ENCODE results near the gene TAF11L9.
"Not testable (repeated sequence)": the region's sequence is repeated elsewhere in the genome, so short reads cannot be mapped to it uniquely, and the experiment has no call there.

TAF11L9 gene

GRCh38 chr5:17594255-17594654, at the start of gene TAF11L9:
TSS of gene TAF11L9 (minus strand) at chr5:17594394.
- DNase-seq (ENCODE audit: low read depth, low spot score); H3K36me3 ChIP-seq (ENCODE audit: insufficient read depth, insufficient read length, low read length); H3K4me3 ChIP-seq (ENCODE audit: insufficient read length, low read depth); H3K9ac ChIP-seq (ENCODE audit: insufficient read length, low read depth); H3K4me1 ChIP-seq (ENCODE audit: insufficient read depth, insufficient read length); H3K27me3 ChIP-seq (ENCODE audit: insufficient read depth, insufficient read length); H3K9me3 ChIP-seq (ENCODE audit: insufficient read depth, low read length): not testable (repeated sequence)

- no peak for DNase-seq (ENCODE audit: low read depth, low spot score)
- TF ChIP-seq ZNF274 (IDR thresholded peaks at IDR 0.05; ENCODE audit: low read depth, low read length): no peak
- TF ChIP-seq YY1 (IDR thresholded peaks at IDR 0.05; ENCODE audit: insufficient read depth, insufficient read length): no peak
- no peak for TF ChIP-seq SUZ12 (IDR thresholded peaks at IDR 0.05; ENCODE audit: extremely low read depth, insufficient read depth, insufficient read length)
These were observed 40.0 kb upstream of the TAF11L9 start, which contains the start of gene TAF11L14 for GRCh38 chr5:17634160-17634559. TSS of gene TAF11L14 (plus strand) at chr5:17634460.

GRCh38 chr5:17631788-17632187, 37.6 kb upstream of the TAF11L9 start, which contains the start of gene TAF11L13:
TSS of gene TAF11L13 (plus strand) at chr5:17632088.
- H3K4me1 ChIP-seq (ENCODE audit: insufficient read depth, insufficient read length); H3K9ac ChIP-seq (ENCODE audit: insufficient read length, low read depth); H3K27me3 ChIP-seq (ENCODE audit: insufficient read depth, insufficient read length); DNase-seq (ENCODE audit: low read depth, low spot score); H3K4me3 ChIP-seq (ENCODE audit: insufficient read length, low read depth); H3K9me3 ChIP-seq (ENCODE audit: insufficient read depth, low read length); H3K36me3 ChIP-seq (ENCODE audit: insufficient read depth, insufficient read length, low read length): not testable (repeated sequence)

More at GRCh38 chr5:17634160-17634559, 40.0 kb upstream of the TAF11L9 start, which contains the start of gene TAF11L14:
- Histone ChIP-seq H3K4me1 (ENCODE audit: insufficient read depth, insufficient read length) (no peaks in the 10 kb centered on the region), H3K27me3 (ENCODE audit: insufficient read depth, insufficient read length) (no peaks in the 10 kb centered on the region), H3K9ac (ENCODE audit: insufficient read length, low read depth) (no peak within 1 kb of the TSS), H3K4me3 (ENCODE audit: insufficient read length, low read depth) (no peak within 1 kb of the TSS), H3K9me3 (ENCODE audit: insufficient read depth, low read length) (no peaks in the 10 kb centered on the region), H3K36me3 (ENCODE audit: insufficient read depth, insufficient read length, low read length) (no peaks in the 10 kb centered on the region)

- Histone ChIP-seq H3K9ac (ENCODE audit: insufficient read length, low read depth) (no peak overlapping the region), H3K4me1 (ENCODE audit: insufficient read depth, insufficient read length) (no peaks in the 10 kb centered on the region), H3K4me3 (ENCODE audit: insufficient read length, low read depth) (no peak overlapping the region), H3K27me3 (ENCODE audit: insufficient read depth, insufficient read length) (no peaks in the 10 kb centered on the region), H3K9me3 (ENCODE audit: insufficient read depth, low read length) (no peaks in the 10 kb centered on the region), H3K36me3 (ENCODE audit: insufficient read depth, insufficient read length, low read length) (no peaks in the 10 kb centered on the region)
- TF ChIP-seq YY1 (IDR thresholded peaks at IDR 0.05; ENCODE audit: insufficient read depth, insufficient read length) (no peak), SUZ12 (IDR thresholded peaks at IDR 0.05; ENCODE audit: extremely low read depth, insufficient read depth, insufficient read length) (no peak), ZNF274 (IDR thresholded peaks at IDR 0.05; ENCODE audit: low read depth, low read length) (no peak)
- no peak for DNase-seq (ENCODE audit: low read depth, low spot score)
These were observed 31.5 kb upstream of the TAF11L9 start for GRCh38 chr5:17625686-17626085.

- TF ChIP-seq SUZ12 (IDR thresholded peaks at IDR 0.05; ENCODE audit: extremely low read depth, insufficient read depth, insufficient read length) (no peak), YY1 (IDR thresholded peaks at IDR 0.05; ENCODE audit: insufficient read depth, insufficient read length) (no peak), ZNF274 (IDR thresholded peaks at IDR 0.05; ENCODE audit: low read depth, low read length) (no peak)
- Histone ChIP-seq H3K4me3 (ENCODE audit: insufficient read length, low read depth) (no peak overlapping the region), H3K9ac (ENCODE audit: insufficient read length, low read depth) (no peak overlapping the region), H3K36me3 (ENCODE audit: insufficient read depth, insufficient read length, low read length) (no peaks in the 10 kb centered on the region), H3K4me1 (ENCODE audit: insufficient read depth, insufficient read length) (no peaks in the 10 kb centered on the region), H3K9me3 (ENCODE audit: insufficient read depth, low read length) (no peaks in the 10 kb centered on the region), H3K27me3 (ENCODE audit: insufficient read depth, insufficient read length) (no peaks in the 10 kb centered on the region)
- DNase-seq (ENCODE audit: low read depth, low spot score): peak; percentile 1
These were observed 26.4 kb upstream of the TAF11L9 start for GRCh38 chr5:17620627-17621026.

- Histone ChIP-seq H3K36me3 (ENCODE audit: insufficient read depth, insufficient read length, low read length) (no peaks in the 10 kb centered on the region), H3K9me3 (ENCODE audit: insufficient read depth, low read length) (no peaks in the 10 kb centered on the region), H3K27me3 (ENCODE audit: insufficient read depth, insufficient read length) (no peaks in the 10 kb centered on the region), H3K4me1 (ENCODE audit: insufficient read depth, insufficient read length) (no peaks in the 10 kb centered on the region), H3K4me3 (ENCODE audit: insufficient read length, low read depth) (no peak overlapping the region), H3K9ac (ENCODE audit: insufficient read length, low read depth) (no peak overlapping the region)
- TF ChIP-seq SUZ12 (IDR thresholded peaks at IDR 0.05; ENCODE audit: extremely low read depth, insufficient read depth, insufficient read length) (no peak), YY1 (IDR thresholded peaks at IDR 0.05; ENCODE audit: insufficient read depth, insufficient read length) (no peak), ZNF274 (IDR thresholded peaks at IDR 0.05; ENCODE audit: low read depth, low read length) (no peak)
- DNase-seq (ENCODE audit: low read depth, low spot score): no peak
These were observed 25.2 kb upstream of the TAF11L9 start for GRCh38 chr5:17619354-17619753.

- Histone ChIP-seq H3K4me3 (ENCODE audit: insufficient read length, low read depth) (no peak overlapping the region), H3K9me3 (ENCODE audit: insufficient read depth, low read length) (no peaks in the 10 kb centered on the region), H3K4me1 (ENCODE audit: insufficient read depth, insufficient read length) (no peaks in the 10 kb centered on the region), H3K9ac (ENCODE audit: insufficient read length, low read depth) (no peak overlapping the region), H3K36me3 (ENCODE audit: insufficient read depth, insufficient read length, low read length) (no peaks in the 10 kb centered on the region), H3K27me3 (ENCODE audit: insufficient read depth, insufficient read length) (no peaks in the 10 kb centered on the region)
- no peak for DNase-seq (ENCODE audit: low read depth, low spot score)
- TF ChIP-seq SUZ12 (IDR thresholded peaks at IDR 0.05; ENCODE audit: extremely low read depth, insufficient read depth, insufficient read length): no peak
- no peak for TF ChIP-seq YY1 (IDR thresholded peaks at IDR 0.05; ENCODE audit: insufficient read depth, insufficient read length)
- no peak for TF ChIP-seq ZNF274 (IDR thresholded peaks at IDR 0.05; ENCODE audit: low read depth, low read length)
These were observed 20.8 kb upstream of the TAF11L9 start for GRCh38 chr5:17614872-17615605.

- not testable (repeated sequence) for DNase-seq (ENCODE audit: low read depth, low spot score); H3K27me3 ChIP-seq (ENCODE audit: insufficient read depth, insufficient read length); H3K4me1 ChIP-seq (ENCODE audit: insufficient read depth, insufficient read length); H3K4me3 ChIP-seq (ENCODE audit: insufficient read length, low read depth); H3K36me3 ChIP-seq (ENCODE audit: insufficient read depth, insufficient read length, low read length); H3K9me3 ChIP-seq (ENCODE audit: insufficient read depth, low read length); H3K9ac ChIP-seq (ENCODE audit: insufficient read length, low read depth)
These were observed 15.9 kb upstream of the TAF11L9 start, which contains the start of gene TAF11L12 for GRCh38 chr5:17610092-17610491. TSS of gene TAF11L12 (plus strand) at chr5:17610392.

- not testable (repeated sequence) for H3K4me1 ChIP-seq (ENCODE audit: insufficient read depth, insufficient read length); H3K4me3 ChIP-seq (ENCODE audit: insufficient read length, low read depth); H3K36me3 ChIP-seq (ENCODE audit: insufficient read depth, insufficient read length, low read length); DNase-seq (ENCODE audit: low read depth, low spot score); H3K27me3 ChIP-seq (ENCODE audit: insufficient read depth, insufficient read length); H3K9me3 ChIP-seq (ENCODE audit: insufficient read depth, low read length); H3K9ac ChIP-seq (ENCODE audit: insufficient read length, low read depth)
These were observed 13.3 kb upstream of the TAF11L9 start for GRCh38 chr5:17607461-17607860.

All from NT2/D1 (cell line).